ENCODE results near the gene UBE2E1. TPM values are rescaled to one million over a fixed set of nuclear protein-coding genes. Genes with fewer than 3 reads are reported as not detected.

The UBE2E1 gene
- total and polyA plus RNA-seq, 4 donors, result 6.6 to 31.8 (median 25.4) TPM

DNA sequence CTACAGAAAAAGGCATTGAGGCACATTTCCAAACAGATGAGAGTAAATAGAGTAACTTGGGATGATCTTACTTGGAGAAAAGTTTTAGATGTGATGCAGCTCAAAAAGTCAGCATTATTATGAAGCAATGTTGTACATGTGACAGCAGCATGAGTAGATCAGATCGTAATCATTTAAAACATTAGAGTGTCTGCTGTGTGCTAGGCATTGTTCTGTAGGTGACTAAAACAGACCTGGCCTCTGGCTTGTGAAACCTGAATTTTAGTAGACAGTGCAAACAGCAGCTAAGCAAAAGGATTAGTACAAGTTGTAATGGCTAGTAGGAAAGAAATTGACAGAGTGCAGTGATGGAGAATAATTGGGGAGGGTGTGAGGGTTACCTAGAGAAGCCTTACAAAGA is 15.1 kb downstream of the UBE2E1 start:
- no peak overlapping the region for H3K4me3 ChIP-seq (ENCODE audit: low read depth in 1 of 3, low read length in 3 of 3)
- 96% methylated on average over 1 of the region's 1 CpG for WGBS
- no peaks in the 10 kb centered on the region for H3K36me3 ChIP-seq (ENCODE audit: control insufficient read depth in 4 of 4, insufficient read depth in 3 of 4, low read depth in 1 of 4, low read length in 3 of 4)
- no peak overlapping the region for H3K27ac ChIP-seq (ENCODE audit: low read depth in 1 of 2, low read length in 2 of 2)
- TF ChIP-seq HNF4A (conservative IDR thresholded peaks at IDR 0.05), result no peak
- TF ChIP-seq RXRA (IDR thresholded peaks at IDR 0.05), result no peak
- no peak for TF ChIP-seq RAD21 (IDR thresholded peaks at IDR 0.05)
- no peak for TF ChIP-seq NR2F2 (IDR thresholded peaks at IDR 0.05)
- no peak for TF ChIP-seq YY1 (IDR thresholded peaks at IDR 0.05)
- TF ChIP-seq TAF1 (conservative IDR thresholded peaks at IDR 0.05), result no peak
- TF ChIP-seq SP1 (IDR thresholded peaks at IDR 0.05), result no peak
- TF ChIP-seq HNF4G (IDR thresholded peaks at IDR 0.05), result no peak
- TF ChIP-seq, protein P1, sequence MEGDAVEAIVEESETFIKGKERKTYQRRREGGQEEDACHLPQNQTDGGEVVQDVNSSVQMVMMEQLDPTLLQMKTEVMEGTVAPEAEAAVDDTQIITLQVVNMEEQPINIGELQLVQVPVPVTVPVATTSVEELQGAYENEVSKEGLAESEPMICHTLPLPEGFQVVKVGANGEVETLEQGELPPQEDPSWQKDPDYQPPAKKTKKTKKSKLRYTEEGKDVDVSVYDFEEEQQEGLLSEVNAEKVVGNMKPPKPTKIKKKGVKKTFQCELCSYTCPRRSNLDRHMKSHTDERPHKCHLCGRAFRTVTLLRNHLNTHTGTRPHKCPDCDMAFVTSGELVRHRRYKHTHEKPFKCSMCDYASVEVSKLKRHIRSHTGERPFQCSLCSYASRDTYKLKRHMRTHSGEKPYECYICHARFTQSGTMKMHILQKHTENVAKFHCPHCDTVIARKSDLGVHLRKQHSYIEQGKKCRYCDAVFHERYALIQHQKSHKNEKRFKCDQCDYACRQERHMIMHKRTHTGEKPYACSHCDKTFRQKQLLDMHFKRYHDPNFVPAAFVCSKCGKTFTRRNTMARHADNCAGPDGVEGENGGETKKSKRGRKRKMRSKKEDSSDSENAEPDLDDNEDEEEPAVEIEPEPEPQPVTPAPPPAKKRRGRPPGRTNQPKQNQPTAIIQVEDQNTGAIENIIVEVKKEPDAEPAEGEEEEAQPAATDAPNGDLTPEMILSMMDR (IDR thresholded peaks at IDR 0.05; ENCODE audit: low read depth, low read length, missing input control), result no peak
- TF ChIP-seq, protein P2, sequence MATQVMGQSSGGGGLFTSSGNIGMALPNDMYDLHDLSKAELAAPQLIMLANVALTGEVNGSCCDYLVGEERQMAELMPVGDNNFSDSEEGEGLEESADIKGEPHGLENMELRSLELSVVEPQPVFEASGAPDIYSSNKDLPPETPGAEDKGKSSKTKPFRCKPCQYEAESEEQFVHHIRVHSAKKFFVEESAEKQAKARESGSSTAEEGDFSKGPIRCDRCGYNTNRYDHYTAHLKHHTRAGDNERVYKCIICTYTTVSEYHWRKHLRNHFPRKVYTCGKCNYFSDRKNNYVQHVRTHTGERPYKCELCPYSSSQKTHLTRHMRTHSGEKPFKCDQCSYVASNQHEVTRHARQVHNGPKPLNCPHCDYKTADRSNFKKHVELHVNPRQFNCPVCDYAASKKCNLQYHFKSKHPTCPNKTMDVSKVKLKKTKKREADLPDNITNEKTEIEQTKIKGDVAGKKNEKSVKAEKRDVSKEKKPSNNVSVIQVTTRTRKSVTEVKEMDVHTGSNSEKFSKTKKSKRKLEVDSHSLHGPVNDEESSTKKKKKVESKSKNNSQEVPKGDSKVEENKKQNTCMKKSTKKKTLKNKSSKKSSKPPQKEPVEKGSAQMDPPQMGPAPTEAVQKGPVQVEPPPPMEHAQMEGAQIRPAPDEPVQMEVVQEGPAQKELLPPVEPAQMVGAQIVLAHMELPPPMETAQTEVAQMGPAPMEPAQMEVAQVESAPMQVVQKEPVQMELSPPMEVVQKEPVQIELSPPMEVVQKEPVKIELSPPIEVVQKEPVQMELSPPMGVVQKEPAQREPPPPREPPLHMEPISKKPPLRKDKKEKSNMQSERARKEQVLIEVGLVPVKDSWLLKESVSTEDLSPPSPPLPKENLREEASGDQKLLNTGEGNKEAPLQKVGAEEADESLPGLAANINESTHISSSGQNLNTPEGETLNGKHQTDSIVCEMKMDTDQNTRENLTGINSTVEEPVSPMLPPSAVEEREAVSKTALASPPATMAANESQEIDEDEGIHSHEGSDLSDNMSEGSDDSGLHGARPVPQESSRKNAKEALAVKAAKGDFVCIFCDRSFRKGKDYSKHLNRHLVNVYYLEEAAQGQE (IDR thresholded peaks at IDR 0.05), result no peak
- TF ChIP-seq GABPA (IDR thresholded peaks at IDR 0.05 in 1 of 2, conservative IDR thresholded peaks at IDR 0.05 in 1 of 2), result no peak
- TF ChIP-seq, protein P3, sequence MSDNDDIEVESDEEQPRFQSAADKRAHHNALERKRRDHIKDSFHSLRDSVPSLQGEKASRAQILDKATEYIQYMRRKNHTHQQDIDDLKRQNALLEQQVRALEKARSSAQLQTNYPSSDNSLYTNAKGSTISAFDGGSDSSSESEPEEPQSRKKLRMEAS (IDR thresholded peaks at IDR 0.05), result no peak
- no peaks in the 10 kb centered on the region for H3K27me3 ChIP-seq (ENCODE audit: control insufficient read depth in 4 of 4, insufficient read depth in 4 of 4, low read length in 3 of 4)
- no peaks in the 10 kb centered on the region for H3K9me3 ChIP-seq (ENCODE audit: control insufficient read depth in 4 of 4, low read length in 3 of 4)
- H3K9ac ChIP-seq (ENCODE audit: low read depth in 1 of 2, low read length in 2 of 2), result no peak overlapping the region
- peaks cover 0 to 7% (median 3%) of the 10 kb centered on the region in 4 donors for H3K4me1 ChIP-seq (ENCODE audit: control insufficient read depth in 4 of 4, insufficient read depth in 4 of 4, low read length in 3 of 4)
- no peak for DNase-seq (ENCODE audit: low spot score)

DNA sequence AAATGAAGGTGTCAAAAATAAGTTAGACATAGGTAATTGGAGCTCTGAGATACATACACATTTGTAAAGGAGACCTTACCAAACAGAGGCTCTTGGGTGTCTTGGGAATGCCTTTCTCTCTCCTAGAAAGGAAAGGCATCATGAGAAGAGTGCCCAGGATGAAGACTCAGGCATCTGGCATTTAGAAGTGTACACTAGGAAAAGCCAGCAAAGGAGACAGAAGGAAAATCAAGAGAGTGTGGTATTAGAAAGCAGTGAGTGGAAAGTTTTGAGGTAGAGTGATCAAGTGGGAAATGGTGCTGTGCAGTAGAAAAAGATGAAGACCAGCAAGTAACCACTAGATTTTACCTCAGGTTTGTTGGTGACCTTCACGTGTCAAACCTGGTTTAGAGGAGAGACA is 16.1 kb downstream of the UBE2E1 start:
- H3K36me3 ChIP-seq (ENCODE audit: control insufficient read depth in 4 of 4, insufficient read depth in 3 of 4, low read depth in 1 of 4, low read length in 3 of 4), result no peaks in the 10 kb centered on the region
- H3K27ac ChIP-seq (ENCODE audit: low read depth in 1 of 2, low read length in 2 of 2), result no peak overlapping the region
- no peak overlapping the region for H3K9ac ChIP-seq (ENCODE audit: low read depth in 1 of 2, low read length in 2 of 2)
- H3K9me3 ChIP-seq (ENCODE audit: control insufficient read depth in 4 of 4, low read length in 3 of 4), result no peaks in the 10 kb centered on the region
- H3K4me3 ChIP-seq (ENCODE audit: low read depth in 1 of 3, low read length in 3 of 3), result no peak overlapping the region
- H3K4me1 ChIP-seq (ENCODE audit: control insufficient read depth in 4 of 4, insufficient read depth in 4 of 4, low read length in 3 of 4), result peaks cover 0 to 7% (median 3%) of the 10 kb centered on the region in 4 donors
- DNase-seq (ENCODE audit: low spot score), result no peak
- no peaks in the 10 kb centered on the region for H3K27me3 ChIP-seq (ENCODE audit: control insufficient read depth in 4 of 4, insufficient read depth in 4 of 4, low read length in 3 of 4)
- TF ChIP-seq YY1 (IDR thresholded peaks at IDR 0.05), result no peak
- no peak for TF ChIP-seq JUND (IDR thresholded peaks at IDR 0.05)
- TF ChIP-seq TAF1 (conservative IDR thresholded peaks at IDR 0.05), result no peak
- WGBS, result 46% methylated on average over 1 of the region's 1 CpG

DNA sequence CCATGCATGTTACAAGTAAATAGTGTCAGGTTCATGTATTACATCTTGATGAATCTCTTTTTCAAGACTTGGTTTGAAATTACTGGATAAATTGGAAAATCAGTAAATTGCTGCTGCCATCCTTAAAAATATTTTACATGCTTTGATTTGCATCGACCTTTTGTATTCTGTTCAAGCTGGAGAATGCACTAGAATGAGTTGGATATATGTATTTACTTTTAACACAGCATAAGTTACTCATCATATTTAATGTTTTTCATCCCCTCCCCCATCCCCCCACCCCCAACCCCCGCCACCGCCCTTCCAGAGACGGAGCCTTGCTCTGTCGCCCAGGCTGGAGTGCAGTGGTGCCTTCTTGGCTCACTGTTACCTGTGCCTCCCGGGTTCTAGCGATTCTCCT is 16.8 kb downstream of the UBE2E1 start:
- 92% methylated on average over 7 of the region's 7 CpGs for WGBS
- Histone ChIP-seq H3K4me3 (ENCODE audit: low read depth in 1 of 3, low read length in 3 of 3) (no peak overlapping the region), H3K9ac (ENCODE audit: low read depth in 1 of 2, low read length in 2 of 2) (no peak overlapping the region), H3K36me3 (ENCODE audit: control insufficient read depth in 4 of 4, insufficient read depth in 3 of 4, low read depth in 1 of 4, low read length in 3 of 4) (no peaks in the 10 kb centered on the region), H3K27ac (ENCODE audit: low read depth in 1 of 2, low read length in 2 of 2) (no peak overlapping the region), H3K9me3 (ENCODE audit: control insufficient read depth in 4 of 4, low read length in 3 of 4) (no peaks in the 10 kb centered on the region), H3K27me3 (ENCODE audit: control insufficient read depth in 4 of 4, insufficient read depth in 4 of 4, low read length in 3 of 4) (no peaks in the 10 kb centered on the region), H3K4me1 (ENCODE audit: control insufficient read depth in 4 of 4, insufficient read depth in 4 of 4, low read length in 3 of 4) (peaks cover 0 to 7% (median 3%) of the 10 kb centered on the region in 4 donors)
- no peak for DNase-seq (ENCODE audit: low spot score)
- TF ChIP-seq, protein P4, sequence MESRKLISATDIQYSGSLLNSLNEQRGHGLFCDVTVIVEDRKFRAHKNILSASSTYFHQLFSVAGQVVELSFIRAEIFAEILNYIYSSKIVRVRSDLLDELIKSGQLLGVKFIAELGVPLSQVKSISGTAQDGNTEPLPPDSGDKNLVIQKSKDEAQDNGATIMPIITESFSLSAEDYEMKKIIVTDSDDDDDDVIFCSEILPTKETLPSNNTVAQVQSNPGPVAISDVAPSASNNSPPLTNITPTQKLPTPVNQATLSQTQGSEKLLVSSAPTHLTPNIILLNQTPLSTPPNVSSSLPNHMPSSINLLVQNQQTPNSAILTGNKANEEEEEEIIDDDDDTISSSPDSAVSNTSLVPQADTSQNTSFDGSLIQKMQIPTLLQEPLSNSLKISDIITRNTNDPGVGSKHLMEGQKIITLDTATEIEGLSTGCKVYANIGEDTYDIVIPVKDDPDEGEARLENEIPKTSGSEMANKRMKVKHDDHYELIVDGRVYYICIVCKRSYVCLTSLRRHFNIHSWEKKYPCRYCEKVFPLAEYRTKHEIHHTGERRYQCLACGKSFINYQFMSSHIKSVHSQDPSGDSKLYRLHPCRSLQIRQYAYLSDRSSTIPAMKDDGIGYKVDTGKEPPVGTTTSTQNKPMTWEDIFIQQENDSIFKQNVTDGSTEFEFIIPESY (IDR thresholded peaks at IDR 0.05), result no peak
- no peak for TF ChIP-seq GABPA (IDR thresholded peaks at IDR 0.05 in 1 of 2, conservative IDR thresholded peaks at IDR 0.05 in 1 of 2)
- TF ChIP-seq FOXA1 (IDR thresholded peaks at IDR 0.05), result no peak
- TF ChIP-seq, protein P3 (IDR thresholded peaks at IDR 0.05), result no peak
- no peak for TF ChIP-seq JUND (IDR thresholded peaks at IDR 0.05)
- TF ChIP-seq RXRA (IDR thresholded peaks at IDR 0.05), result no peak
- no peak for TF ChIP-seq HNF4A (conservative IDR thresholded peaks at IDR 0.05)
- TF ChIP-seq YY1 (IDR thresholded peaks at IDR 0.05), result no peak
- TF ChIP-seq FOXA2 (IDR thresholded peaks at IDR 0.05), result no peak
- TF ChIP-seq EGR1 (IDR thresholded peaks at IDR 0.05; ENCODE audit: low read depth in 2 of 2), result no peak
- TF ChIP-seq, protein P1 (IDR thresholded peaks at IDR 0.05; ENCODE audit: low read depth, low read length, missing input control), result no peak
- TF ChIP-seq RAD21 (IDR thresholded peaks at IDR 0.05), result no peak
- TF ChIP-seq HNF4G (IDR thresholded peaks at IDR 0.05), result no peak

Measured in liver (tissue), 9 donors.